Osteocyte (in vitro differentiated cells): ENCODE results near the gene SIGLEC6. TPM values are rescaled to one million over a fixed set of nuclear protein-coding genes. Genes with fewer than 3 reads are reported as not detected.

Experiments
- DNase-seq: peaks from one replicate; pipeline ENCODE4 v3.0.0; 2021; ENCODE audit warnings: mixed read lengths; ENCODE audit not compliant: unreplicated experiment; ENCODE audit errors: extremely low spot score
- H3K27ac Mint-ChIP-seq: one replicate; pipeline ENCODE4 v1.8.0; 2021; ENCODE audit warnings: mild to moderate bottlenecking, mixed read lengths; ENCODE audit not compliant: unreplicated experiment
- H3K27me3 Mint-ChIP-seq: one replicate; pipeline ENCODE4 v1.8.0; 2021; ENCODE audit warnings: mixed read lengths; ENCODE audit not compliant: unreplicated experiment
- H3K36me3 Mint-ChIP-seq: one replicate; pipeline ENCODE4 v1.8.0; 2021; ENCODE audit warnings: mixed read lengths; ENCODE audit not compliant: unreplicated experiment
- H3K4me1 Mint-ChIP-seq: one replicate; pipeline ENCODE4 v1.8.0; 2021; ENCODE audit warnings: mixed read lengths; ENCODE audit not compliant: unreplicated experiment
- H3K4me3 Mint-ChIP-seq: one replicate; pipeline ENCODE4 v1.8.0; 2021; ENCODE audit warnings: mild to moderate bottlenecking, moderate library complexity, mixed read lengths; ENCODE audit not compliant: unreplicated experiment
- H3K9me3 Mint-ChIP-seq: one replicate; pipeline ENCODE4 v1.8.0; 2021; ENCODE audit warnings: mixed read lengths; ENCODE audit not compliant: unreplicated experiment
- long read RNA-seq: library from polyadenylated mRNA; unstranded; transcript quantifications from one replicate; pipeline ENCODE4 v2.0.0, GENCODE V29; 2021
- total RNA-seq: library from RNA; stranded (reverse); gene quantifications from 2 replicates; pipeline ENCODE4 v1.2.1, GENCODE V29; 2021
- TF ChIP-seq, protein P1 (sequence below): fragments of 200-600 bp; sonication (generic); IDR thresholded peaks from 2 replicates; pipeline ENCODE4 v1.5.0; 2021; ENCODE audit warnings: antibody characterized with exemption, mild to moderate bottlenecking, moderate library complexity

The SIGLEC6 gene
- total RNA-seq: not detected in 2 replicates
- long read RNA-seq: 0 reads

DNA sequence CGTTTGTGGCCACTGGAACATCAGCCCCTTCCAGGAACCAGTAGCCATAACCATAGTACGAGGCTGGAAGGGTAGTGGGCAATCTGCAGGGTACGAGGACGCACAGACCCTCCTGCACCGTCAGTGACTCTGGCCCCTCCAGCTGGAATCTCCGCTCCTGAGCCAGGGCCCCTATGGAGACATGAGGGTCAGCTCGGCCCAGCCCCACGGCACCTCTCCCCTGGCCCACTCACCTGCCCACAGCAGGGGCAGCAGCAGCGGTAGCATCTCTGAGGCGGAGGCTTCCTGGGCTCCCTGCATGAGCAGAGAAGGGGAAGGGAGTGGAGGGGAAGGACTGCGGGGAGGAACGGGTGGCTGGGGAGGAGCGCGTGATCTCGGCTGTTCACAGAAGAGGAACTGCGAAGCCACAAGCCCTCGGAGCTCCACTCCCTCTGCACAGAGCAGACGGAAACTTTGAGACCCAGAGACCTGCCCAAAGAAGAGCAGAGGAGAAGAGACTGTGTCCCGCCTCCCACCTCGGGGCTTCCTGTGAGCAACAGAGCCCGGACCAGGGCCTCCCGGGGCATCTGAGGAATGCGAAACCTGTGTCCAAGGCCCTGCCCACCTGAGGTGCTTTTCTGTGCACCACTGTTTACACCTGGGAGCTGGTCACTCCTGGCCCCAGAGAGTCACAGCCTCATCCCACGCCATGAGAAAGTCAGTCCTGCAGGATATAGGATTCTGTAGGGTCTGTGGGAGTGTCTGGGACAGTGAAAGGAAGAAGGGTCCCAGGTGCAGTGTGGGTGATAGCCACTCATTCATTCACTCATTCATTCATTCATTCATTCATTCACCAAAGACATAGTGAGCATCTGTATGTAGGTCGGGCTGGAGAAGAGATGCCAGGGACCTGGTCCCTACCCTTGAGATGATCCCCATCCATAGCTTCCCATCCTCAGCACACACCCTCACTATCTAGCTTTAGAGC is at the start of gene SIGLEC6:
Gene SIGLEC6 (minus strand): TSS at position 322 of the 967 bp plus-strand sequence. CDS start 22 bp downstream, at position 300.
- no peaks in the 10 kb centered on the region for H3K4me1 Mint-ChIP-seq
- H3K4me3 Mint-ChIP-seq: no peak within 1 kb of the TSS
- TF ChIP-seq, protein P1, sequence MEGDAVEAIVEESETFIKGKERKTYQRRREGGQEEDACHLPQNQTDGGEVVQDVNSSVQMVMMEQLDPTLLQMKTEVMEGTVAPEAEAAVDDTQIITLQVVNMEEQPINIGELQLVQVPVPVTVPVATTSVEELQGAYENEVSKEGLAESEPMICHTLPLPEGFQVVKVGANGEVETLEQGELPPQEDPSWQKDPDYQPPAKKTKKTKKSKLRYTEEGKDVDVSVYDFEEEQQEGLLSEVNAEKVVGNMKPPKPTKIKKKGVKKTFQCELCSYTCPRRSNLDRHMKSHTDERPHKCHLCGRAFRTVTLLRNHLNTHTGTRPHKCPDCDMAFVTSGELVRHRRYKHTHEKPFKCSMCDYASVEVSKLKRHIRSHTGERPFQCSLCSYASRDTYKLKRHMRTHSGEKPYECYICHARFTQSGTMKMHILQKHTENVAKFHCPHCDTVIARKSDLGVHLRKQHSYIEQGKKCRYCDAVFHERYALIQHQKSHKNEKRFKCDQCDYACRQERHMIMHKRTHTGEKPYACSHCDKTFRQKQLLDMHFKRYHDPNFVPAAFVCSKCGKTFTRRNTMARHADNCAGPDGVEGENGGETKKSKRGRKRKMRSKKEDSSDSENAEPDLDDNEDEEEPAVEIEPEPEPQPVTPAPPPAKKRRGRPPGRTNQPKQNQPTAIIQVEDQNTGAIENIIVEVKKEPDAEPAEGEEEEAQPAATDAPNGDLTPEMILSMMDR: no peak
- no peak for DNase-seq
- no peak within 1 kb of the TSS for H3K27ac Mint-ChIP-seq
- peaks cover 9% of the 10 kb centered on the region for H3K9me3 Mint-ChIP-seq
- no peaks in the 10 kb centered on the region for H3K36me3 Mint-ChIP-seq
- no peaks in the 10 kb centered on the region for H3K27me3 Mint-ChIP-seq

DNA sequence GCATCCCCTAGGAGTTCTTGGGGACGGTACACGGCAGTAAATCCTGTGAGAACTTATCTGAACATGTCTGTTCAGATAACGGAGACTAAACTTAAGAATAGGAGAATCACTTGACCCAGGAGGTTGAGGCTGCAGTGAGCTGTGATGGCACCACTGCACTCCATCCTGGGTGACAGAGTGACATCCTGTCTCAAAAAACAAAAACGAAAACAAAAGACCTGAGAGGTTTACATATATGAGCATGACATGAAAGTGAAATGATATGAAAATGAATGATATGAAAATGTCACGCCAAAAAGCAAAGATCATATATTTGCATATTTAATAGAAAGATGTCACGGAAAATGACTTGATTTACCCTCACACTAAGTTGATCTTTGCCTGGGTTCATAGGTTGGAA is 45.4 kb upstream of the SIGLEC6 start:
- H3K36me3 Mint-ChIP-seq: peaks cover 39% of the 10 kb centered on the region
- no peak overlapping the region for H3K4me3 Mint-ChIP-seq
- peaks cover 10% of the 10 kb centered on the region for H3K4me1 Mint-ChIP-seq
- no peaks in the 10 kb centered on the region for H3K9me3 Mint-ChIP-seq
- no peak for DNase-seq
- no peaks in the 10 kb centered on the region for H3K27me3 Mint-ChIP-seq
- no peak overlapping the region for H3K27ac Mint-ChIP-seq
- TF ChIP-seq, protein P1: no peak

DNA sequence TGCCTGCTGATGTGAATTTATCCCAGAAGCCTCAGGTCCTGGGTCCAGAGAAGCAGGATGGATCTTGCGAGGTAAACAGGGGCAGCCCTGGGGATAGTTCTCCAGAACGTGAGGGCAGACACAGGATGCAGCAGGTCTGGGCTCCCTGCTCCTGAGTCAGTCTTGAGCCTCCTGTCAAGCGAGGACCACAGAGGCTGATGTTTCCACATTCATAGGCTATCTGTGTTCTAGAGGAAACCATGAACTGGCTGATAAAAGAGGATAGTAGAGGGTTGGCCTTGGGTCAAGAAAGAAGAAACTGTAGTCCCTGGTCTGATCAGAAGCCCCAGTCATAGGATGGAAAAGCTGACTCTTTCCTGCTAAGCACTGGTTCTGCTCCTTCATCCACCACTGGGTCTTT is 41.9 kb upstream of the SIGLEC6 start:
- TF ChIP-seq, protein P1: no peak
- DNase-seq: no peak
- peaks cover 10% of the 10 kb centered on the region for H3K27me3 Mint-ChIP-seq
- H3K27ac Mint-ChIP-seq: no peak overlapping the region
- peaks cover 19% of the 10 kb centered on the region for H3K36me3 Mint-ChIP-seq
- no peaks in the 10 kb centered on the region for H3K9me3 Mint-ChIP-seq
- peaks cover 18% of the 10 kb centered on the region for H3K4me1 Mint-ChIP-seq
- H3K4me3 Mint-ChIP-seq: no peak overlapping the region

DNA sequence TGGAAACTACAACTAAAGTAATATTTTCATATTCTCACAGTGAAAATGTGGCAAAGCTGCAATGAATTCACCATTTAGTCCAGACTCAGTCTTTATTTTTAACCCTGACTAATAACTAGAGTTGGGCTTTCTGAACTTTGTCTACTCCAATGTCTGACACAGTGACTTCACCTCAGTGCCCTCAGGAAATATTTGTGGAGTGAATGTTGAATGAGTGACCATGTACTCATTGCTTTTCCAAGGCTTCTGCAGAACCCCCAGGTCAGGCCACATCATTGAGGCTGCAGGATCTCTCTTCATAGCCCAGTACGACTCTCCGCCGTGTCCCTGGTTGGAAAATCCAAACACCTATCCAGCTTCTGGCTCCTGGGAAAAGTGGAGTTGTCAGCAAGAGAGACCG is 41.4 kb upstream of the SIGLEC6 start:
- Mint-ChIP-seq H3K9me3 (no peaks in the 10 kb centered on the region), H3K4me3 (peak overlapping the region; percentile 86), H3K36me3 (peaks cover 19% of the 10 kb centered on the region), H3K27me3 (peaks cover 14% of the 10 kb centered on the region), H3K27ac (no peak overlapping the region), H3K4me1 (peaks cover 18% of the 10 kb centered on the region)
- no peak for DNase-seq
- TF ChIP-seq, protein P1: no peak

DNA sequence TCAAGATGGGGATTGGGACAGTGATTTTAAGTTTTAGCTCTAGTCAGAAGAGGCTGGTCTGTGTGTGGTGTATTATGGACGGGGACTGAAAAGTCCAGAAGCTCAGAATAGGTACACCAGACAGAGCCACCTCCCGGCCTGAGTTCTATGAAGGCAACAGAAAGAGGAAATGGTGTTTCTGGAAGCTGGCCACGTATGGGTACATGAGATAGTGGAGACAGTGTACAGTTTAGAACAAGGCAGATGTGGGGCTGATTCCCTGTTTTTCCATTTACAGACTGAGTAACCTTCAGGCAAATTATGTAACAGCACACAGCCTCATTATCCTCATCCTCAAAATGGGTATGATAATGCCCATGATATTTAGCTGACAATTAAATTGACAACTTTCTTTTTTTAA is 40.9 kb upstream of the SIGLEC6 start:
- TF ChIP-seq, protein P1: no peak
- DNase-seq: no peak
- peaks cover 16% of the 10 kb centered on the region for H3K27me3 Mint-ChIP-seq

More for the DNA sequence above, 40.9 kb upstream of the SIGLEC6 start:
- H3K4me3 Mint-ChIP-seq: peak overlapping the region; percentile 86
- H3K9me3 Mint-ChIP-seq: no peaks in the 10 kb centered on the region
- peaks cover 18% of the 10 kb centered on the region for H3K4me1 Mint-ChIP-seq
- H3K36me3 Mint-ChIP-seq: peaks cover 19% of the 10 kb centered on the region
- H3K27ac Mint-ChIP-seq: no peak overlapping the region
